ENCODE data around the gene ZNF780A. TPM values are rescaled to one million over a fixed set of nuclear protein-coding genes. Genes with fewer than 3 reads are reported as not detected.

Gene ZNF780A
- total RNA-seq, 1 donor: 3.8 TPM

Other genes starting within 250 kb of the ZNF780A start
- gene FBL, start 244.6 kb downstream of the ZNF780A start, total RNA-seq: 870 TPM
- gene FCGBP, start 156.3 kb downstream of the ZNF780A start, total RNA-seq: 0.27 TPM
- 103 TPM for gene PSMC4, start 119.8 kb downstream of the ZNF780A start, total RNA-seq
- 3.5 TPM for gene ZNF546, start 93.9 kb downstream of the ZNF780A start, total RNA-seq
- gene ZNF780B, start 34.7 kb downstream of the ZNF780A start, total RNA-seq: 10.0 TPM
- gene MAP3K10, start 100.5 kb upstream of the ZNF780A start, total RNA-seq: 8.3 TPM
- gene TTC9B, start 127.4 kb upstream of the ZNF780A start, total RNA-seq: under 0.01 TPM
- 0.27 TPM for gene CCNP, start 135.7 kb upstream of the ZNF780A start, total RNA-seq
- 112 TPM for gene AKT2, start 194.4 kb upstream of the ZNF780A start, total RNA-seq

All from hematopoietic multipotent progenitor cell (in vitro differentiated cells).